Measurements from ENCODE around the gene ACTL10.
"Not testable (repeated sequence)": the region's sequence is repeated elsewhere in the genome, so short reads cannot be mapped to it uniquely, and the experiment has no call there.

The ACTL10 gene

DNA sequence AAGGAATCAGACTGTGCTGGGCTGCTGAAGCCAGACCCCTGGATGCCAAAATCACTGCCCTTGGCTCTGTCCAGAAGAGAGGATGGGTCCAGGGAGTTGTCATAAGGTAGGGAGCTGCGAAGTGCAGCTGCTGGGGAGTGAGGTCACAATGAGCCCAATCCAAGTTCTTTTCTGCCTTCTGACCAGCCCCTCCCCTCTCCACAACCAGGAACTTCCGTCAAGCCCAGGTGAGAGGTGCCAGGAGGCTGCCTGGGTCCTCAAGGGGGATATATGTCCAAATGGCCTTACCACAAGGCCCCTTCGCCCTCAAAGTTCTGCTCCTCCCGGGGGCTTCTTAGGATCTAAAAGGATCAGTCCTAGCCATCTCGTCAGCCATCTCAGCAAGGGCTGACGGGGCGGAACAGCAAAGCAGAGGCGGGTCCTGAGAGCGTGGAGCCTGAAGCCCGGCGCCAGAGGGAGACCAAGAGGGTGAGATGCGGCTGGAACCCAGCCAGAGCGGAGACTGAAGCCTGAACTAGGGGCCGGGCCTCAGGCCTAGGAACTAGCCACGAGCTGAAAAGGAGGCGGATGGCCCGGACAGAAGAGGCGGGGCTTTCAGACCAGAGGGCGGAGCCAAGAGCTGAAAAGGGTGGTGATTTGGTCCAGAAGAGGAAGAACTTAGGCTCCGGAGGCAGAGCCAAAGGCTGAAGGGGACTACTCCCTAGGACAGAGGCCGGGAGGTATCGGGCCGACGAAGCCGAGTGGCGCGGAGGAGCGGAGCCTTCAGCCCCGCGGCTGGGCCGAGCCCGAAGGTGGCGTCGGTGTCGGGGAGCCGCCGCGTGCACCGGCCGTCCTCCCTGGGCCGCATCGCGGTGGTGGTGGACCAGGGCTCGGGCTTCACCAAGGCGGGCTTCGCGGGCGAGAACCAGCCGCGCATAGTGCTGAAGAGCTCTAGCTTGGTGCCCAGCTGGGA lies at the start of gene ACTL10:
TSS of gene ACTL10 (plus strand) at position 651 of the 952 bp plus-strand sequence. CDS start 555 bp downstream, outside the sequence.
- no peak for DNase-seq

DNA sequence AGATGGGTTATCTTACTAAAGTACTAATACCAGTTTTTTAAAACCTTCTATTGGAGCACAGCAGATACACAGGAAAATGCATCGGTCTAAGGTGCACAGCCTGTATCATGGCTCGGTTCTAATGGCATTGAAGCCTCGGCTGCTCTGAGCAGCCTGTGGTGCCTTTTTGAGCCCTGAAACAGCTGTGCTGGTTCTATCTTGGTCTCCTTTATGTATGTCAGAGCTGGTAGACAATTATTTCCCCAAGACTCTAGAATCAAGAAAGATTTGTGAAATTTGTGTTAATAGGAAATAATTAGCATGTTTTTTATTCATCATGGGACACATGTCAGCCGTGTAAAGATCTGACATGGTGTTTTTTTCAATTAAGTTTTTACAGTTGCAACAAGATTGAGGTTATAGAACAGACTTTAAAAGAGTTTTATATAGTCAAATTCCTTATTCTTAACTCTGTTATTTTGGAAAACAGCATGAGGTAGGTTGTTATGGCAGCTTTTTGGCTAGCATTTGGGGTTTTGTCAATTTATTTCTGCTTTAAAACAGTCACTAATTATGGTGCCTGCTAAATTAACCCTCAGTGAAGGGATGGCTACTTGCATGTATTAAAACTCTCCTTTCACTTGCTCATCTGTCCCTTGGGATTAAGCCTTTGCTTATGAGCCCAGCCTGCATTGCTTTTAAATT lies 44.9 kb upstream of the ACTL10 start:
- peak in 1 of 2 experiments; percentile 21 for DNase-seq

DNA sequence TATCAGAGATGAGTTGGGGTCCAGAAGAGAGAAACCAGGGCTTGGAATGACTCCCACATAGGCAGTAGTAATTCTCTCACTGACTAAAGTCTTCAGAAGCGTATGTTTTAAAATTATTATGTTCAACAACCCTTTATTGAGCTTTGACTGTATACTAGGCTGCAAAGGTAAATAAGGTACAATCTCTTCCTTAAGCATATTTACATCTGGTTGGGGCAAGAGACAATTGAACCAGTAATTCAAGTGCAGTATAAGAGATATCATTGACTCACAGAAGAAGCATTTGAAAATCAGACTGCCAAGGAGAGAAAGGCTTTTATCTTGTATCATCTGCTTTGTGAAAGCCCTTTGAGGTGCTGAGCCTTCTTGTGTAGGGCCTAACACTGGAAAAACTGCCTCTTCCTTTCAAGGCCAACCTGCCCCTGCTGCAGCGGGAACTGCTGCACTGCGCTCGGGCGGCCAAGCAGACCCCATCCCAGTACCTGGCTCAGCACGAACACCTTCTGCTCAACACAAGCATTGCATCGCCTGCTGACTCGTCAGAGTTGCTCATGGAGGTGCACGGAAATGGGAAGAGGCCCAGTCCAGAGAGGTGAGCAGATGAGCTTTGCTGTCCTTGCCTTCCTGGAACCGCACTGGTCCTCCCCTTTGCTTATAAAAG lies 43.9 kb upstream of the ACTL10 start:
- DNase-seq, result no peak

DNA sequence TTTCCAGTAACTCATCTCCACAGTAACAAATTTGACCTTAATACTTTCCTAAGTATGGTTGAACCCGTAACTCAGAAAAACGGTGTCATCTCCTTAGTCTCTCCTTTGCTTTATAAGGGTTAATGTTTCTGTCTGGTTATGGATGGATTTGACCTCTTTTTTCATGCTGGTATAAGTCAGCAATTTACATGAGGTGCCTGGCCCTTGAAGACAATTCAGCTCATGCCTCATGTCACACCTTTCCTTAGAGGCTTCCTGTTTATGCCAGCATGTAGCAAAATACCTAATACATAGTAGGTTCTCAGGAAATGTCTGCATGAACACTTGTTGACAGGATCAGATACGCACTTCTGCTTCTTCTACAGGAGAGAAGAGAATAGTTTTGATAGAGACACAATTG lies 42.3 kb upstream of the ACTL10 start:
- DNase-seq, result no peak

DNA sequence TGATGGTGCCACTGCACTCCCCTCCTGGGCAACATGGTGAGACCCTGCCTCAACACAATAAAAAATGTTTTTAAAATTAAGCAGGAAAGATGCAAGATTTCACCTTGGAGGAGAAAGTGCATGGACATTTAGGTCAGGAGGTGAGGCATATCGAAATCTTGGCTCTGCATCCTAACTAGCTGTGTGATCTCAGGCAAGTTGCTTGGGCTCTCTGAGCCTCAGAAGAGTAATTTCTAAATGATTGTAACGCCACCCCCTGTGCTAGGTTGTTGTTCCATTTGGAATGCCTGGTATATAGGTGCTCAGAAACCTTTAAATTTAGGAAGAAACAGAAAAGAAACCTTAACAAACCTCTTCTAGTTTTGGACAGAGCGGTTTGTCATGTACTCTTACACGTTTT lies 40.6 kb upstream of the ACTL10 start:
- no peak for DNase-seq

DNA sequence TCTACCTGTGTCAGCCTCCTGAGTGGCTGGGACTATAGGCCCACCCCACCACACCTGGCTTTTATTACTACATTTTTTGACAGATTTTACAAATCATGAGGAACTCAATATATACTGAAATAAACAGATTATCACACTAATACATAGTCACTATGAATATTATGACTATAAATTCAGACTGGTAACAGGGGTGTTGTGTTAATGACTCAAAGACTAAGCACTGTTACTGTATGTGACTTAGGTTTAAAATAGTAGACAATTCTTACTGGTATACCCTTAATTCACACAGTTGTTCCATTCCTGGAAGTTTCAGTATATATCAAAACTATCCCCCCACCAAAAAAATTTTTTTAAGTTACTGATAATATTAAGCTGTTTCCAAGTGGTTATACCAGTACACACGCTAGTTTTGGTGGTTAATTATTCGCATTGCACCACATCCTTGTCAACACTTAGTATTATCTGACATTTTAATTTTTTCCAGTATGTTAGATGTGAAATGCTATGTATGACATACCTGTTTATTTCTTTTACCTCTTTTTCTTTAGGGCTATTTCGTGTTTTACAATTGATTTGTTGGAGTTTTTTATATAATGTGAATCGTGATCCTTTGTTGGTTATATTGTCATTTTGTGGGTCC lies 39.0 kb upstream of the ACTL10 start:
- DNase-seq, result no peak

DNA sequence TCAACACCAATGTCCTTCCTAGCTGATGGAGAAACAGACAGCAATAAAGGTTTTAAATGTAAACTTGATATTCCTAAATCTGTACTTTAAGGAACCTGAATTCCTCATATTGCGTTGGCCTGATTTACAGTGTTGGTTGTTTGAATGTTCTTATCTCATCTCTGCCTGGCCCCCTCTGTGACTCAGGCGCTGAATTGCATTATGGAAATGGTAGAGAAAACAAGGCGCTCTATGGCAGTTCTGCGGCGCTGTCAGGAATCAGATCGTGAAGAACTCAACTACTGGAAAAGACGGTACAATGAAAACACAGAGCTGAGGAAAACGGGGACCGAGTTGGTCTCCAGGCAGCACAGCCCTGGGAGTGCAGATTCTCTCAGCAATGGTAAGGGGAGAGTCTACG lies 37.2 kb upstream of the ACTL10 start:
- no peak for DNase-seq

DNA sequence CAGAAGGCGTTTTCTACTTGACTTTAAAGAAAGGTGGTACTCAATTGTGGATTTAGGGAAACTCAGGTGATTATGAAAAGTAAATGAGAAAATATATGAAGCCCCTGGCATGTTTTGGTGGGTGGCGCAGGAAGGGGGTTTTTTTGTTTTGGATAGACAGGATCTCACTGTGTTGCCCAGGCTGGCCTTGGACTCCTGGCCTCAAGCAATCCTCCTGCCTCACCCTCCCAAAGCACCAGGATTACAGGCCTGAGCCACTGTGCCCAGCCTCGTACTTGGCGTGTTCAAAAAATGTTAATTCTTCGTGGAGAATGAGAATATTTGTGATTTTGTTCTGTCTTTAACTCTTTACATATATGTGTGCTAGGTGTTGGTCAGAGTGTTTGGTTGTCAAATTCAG lies 36.8 kb upstream of the ACTL10 start:
- no peak for DNase-seq

DNA sequence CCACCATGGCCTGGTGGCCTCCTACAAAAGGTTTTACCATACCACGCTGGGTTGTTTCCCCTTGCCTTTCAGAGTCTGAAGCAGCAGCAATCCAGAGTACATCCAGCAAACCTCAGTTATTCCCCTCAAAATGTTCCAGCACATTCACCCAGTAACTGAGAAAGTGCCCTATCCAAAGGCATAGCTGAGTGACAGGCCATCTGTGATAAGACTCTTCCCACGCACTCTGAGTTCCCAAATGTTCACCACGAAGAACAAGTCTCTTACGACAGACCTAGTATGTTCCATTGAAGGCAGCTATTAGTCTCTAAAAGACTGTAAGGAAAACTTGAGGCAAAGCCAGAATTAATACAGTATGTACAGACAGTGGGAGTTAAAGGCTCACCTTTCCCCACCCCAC lies 36.2 kb upstream of the ACTL10 start:
- no peak for DNase-seq

DNA sequence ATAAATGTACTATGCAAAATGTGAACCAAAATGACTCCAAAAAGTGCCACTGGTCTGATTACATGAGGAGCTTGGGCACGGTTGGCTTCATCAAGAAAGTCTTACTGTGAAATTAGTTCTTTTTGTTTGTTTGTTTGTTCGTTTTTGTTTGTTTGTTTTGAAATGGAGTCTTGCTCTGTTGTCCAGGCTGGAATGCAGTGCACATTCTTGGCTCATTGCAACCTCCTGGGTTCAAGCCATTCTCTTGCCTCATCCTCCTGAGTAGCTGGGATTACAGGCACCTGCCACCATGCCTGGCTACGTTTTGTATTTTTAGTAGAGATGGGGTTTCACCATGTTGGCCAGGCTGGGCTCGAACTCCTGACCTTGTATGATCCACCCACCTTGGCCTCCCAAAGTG lies 34.8 kb upstream of the ACTL10 start:
- DNase-seq, result not testable (repeated sequence)

DNA sequence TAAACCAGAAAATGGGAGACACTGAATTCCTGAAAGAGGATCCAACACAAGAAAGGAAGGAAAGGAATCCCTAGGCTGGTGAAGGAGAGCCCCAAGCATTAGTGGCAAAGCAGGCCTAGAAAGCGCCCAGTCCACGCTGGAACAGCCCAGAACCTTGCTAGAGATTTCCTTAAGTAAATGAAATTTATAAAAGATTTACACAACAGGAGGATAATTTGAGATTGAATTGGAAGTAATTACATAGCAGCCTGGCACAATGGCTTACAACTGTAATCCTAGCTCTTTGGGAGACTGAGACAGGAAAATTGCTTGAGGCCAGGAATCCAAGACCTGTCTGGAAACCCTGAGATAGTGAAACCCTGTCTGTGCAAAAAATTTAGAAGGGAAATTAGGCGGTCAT lies 31.4 kb upstream of the ACTL10 start:
- DNase-seq, result no peak

DNA sequence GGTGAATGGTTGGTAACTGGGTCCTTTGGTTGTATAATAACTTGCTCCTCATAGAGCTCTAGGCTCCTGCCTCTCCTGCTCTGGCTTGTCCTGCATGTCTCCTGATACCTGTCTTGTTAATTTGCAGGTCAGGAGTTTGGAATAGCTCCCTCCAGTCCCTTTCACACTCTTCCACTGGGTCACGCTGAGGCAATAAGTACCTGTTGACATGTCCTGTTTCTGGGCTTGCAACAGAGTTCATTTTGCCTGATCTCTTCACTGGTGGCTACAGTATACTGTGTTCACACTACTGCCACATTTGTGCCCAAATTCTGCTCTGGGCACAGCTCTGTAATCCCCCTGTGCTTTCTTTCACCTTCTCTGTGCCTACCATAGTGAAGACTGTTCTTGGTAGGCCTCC lies 30.0 kb upstream of the ACTL10 start:
- no peak for DNase-seq

DNA sequence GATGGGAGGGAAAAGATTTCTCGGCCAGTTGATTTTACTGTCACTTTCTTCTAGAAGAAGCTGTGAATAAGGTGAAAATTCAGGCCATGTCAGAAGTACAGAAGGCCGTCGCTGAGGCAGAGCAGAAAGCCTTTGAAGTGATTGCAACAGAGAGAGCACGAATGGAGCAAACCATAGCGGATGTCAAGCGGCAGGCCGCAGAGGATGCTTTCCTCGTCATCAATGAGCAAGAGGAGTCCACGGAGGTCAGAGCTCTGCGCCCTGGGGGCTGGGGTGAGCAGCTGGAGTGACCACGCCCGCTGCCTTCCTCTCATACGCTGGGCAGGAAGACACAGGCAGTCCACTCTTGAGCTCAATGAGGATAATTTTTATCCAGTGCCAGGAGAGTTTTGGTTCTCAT lies 26.5 kb upstream of the ACTL10 start:
- no peak for DNase-seq

DNA sequence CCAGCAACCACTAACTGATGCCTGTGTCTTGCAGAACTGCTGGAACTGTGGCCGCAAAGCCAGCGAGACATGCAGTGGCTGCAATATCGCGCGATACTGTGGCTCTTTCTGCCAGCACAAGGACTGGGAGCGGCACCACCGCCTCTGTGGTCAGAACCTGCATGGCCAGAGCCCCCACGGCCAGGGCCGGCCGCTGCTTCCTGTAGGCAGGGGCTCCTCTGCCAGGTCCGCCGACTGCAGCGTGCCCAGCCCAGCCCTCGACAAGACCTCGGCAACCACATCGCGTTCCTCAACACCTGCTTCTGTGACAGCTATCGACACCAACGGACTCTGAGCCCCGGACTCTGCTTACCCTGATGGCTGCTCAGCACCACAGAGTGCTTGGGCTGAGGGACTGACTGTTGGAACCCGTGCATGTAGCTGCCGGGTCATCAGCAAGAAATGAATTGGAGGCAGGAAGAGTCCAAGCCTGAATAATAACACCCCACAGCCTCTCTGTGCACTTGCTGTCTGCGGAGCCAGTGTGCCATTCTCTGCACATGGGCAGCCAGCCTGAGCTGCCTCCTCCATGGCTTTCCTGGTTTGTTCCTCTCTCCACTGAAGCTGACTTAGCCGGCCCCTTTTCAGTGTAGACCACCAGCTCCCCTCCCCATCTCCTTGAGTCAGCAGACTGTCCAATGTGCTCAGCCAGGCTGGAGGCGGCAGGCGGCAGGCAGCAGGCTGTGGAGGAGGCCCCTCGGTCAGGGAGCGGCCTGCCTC lies 22.3 kb upstream of the ACTL10 start:
- no peak for DNase-seq

DNA sequence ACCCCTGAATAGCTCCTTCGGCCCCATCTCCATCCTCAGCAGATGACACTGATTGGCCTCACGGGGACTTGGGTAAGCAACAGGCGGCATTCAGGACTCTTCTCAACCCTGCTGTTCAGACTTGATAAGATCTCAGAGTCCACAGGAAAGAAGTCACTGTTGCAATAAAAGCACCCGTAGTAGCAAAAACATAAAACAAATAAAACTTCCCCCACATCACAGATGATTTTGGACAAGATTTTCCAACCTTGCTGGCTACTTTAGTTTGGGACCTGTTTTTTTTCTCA lies 21.7 kb upstream of the ACTL10 start:
- DNase-seq, result no peak

DNA sequence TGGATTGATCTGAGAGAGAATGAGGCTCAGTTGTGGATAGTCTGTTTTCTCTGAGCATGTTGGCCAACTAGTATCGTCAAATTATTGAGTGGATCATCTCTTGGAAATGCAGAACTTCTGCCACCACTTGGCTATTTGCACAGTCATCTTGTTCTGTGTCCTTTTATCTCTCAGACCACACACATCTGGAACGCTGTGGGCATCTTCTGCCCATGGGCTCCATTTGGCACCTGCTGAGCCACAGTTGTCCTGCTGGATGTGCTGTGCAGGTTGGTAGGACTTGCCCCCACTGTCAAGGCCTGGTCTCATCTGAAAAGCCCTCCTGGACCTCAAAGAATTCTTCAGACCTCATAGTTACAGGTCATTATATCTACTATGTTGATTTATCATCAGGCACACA lies 21.3 kb upstream of the ACTL10 start:
- DNase-seq, result no peak

DNA sequence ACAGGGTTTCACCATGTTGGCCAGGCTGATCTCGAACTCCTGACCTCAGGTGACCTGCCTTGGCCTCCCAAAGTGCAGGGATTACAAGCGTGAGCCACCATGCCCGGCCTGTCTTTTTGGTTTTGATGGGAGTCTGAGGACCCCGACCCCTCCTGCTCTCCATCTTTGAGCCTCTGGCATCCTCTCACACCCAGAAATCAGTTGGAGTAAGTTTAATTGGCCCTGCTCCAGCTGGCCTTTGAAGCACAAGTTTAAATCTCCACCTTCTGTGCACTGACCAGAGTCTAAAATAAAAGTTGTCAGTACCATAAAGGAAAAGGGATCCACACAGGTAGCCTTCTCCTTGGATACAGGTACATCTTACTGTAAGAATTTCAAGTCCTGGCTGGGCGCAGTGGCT lies 20.6 kb upstream of the ACTL10 start:
- no peak for DNase-seq

DNA sequence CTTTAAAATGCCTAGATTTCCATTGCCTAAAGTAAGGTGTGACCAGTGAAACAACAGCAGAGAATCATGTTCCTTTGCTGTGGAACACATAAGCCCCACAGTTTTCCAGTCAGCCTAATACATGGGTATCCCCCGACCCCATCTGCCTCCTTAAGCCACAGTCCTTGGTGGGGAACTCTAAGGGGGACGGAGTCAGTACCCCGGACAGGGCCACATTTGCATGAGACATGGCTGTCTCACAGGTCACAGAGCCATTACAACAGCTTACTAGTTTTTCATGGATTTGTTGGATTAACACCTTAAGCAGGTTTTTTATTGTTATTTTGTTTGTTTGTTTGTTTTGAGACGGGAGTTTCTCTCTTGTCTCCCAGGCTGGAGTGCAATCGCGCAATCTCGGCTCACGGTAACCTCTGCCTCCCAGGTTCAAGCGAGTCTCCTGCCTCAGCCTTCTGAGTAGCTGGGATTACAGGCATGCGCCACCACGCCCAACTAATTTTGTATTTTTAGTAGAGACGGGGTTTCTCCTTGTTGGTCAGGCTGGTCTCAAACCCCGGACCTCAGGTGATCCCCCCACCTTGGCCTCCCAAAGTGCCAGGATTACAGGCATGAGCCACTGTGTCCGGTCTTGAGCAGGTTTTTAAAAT lies 19.7 kb upstream of the ACTL10 start:
- DNase-seq, result not testable (repeated sequence)

DNA sequence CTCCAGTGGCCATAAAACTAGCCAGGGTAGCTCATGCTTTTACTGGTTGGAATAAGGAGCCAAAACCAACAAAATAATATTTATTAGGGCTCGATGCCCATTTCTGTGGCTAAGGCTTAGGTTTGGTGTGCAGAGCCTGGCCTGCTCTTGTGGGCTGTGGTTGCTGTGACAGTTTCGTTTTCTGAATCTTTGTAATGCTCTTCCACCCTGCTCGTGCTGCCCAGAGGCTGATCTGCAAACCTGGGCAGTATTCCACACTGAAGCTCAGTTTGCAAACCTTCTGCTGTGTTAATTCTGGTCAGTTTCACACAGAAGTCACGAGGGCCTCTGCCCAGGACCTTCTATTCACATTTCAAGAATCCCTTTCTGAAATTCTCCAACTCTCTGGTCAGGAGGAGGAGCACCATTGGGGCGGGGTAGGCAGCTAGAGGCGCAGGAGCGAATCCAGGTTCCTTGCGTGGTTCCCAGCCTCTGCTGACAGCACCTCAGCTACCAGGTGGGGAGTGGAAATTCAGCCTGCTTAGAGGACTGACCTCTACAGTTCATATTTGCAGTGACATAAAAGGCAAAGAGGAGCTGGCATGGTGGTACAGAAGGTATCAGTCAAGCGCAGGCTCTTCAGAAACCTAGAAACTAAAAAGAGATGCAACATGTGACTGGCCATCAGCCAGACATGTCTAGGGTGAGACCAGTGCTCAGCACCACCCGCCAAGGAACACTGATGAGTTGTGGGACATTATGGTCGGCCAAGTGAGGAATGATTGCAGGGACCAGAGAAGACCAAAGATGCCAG lies 18.9 kb upstream of the ACTL10 start:
- DNase-seq, result peak in 1 of 2 experiments; percentile 59

DNA sequence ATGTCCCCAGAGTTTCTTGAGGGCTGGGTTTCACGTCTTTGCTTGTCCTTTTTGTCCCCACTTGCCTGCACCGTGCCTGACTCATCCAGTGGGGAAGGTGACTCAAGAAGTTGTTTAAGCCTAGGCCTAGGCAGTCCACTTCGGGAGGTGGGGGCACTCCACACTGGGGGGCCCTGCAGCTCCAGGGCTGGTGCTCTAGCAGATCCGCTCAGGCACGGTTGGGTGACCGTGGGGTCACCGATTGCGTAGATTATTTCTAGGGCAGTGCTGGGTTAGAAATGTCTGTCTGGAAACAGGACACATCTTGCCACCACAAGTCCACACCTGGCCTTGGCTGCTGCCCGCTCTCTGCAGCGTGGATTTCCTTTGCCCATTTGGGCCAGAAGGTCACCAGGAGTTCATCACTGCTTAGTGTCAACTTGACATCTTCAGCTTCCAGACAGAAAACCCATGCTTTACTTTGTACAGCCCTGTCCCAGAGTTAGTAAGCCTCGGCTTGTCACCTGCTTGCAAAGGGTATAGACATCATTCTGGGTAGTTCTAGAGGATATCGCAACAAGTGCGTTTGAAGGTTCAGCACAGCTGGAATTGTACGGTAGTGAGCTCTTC lies 18.2 kb upstream of the ACTL10 start:
- DNase-seq, result peak; percentile 14 to 88

DNA sequence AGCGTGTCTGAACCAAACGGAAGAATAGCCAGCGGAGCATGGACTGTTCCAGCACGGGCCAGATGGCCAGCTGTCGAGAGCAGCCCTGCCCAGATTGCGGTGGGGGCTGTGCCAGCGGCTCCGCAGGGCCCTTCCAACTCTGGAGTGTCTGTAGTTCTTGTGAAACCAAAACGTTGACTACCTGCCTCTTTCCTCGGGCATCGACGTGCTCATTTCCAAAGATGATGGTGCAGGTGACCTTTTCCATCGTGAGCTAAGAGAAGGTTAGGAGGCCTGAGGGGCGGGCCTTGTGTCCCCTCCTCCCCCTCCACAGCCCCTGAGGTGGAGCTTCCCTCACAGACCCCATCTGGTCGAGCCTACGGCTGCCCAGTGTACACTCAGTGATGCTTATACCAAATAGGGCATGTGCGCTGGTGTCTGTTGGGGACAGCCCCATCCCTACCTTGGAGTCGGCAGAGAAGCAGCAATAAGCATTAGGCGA lies 17.5 kb upstream of the ACTL10 start:
- peak; percentile 98 for DNase-seq

Data from NCI-H524 (cell line).